Endothelial cell (in vitro differentiated cells): Measurements from ENCODE around the gene GPRIN2. TPM values are rescaled to one million over a fixed set of nuclear protein-coding genes. Genes with fewer than 3 reads are reported as not detected.

Source experiments
- DNase-seq: peaks from one replicate; pipeline ENCODE4 v3.0.0; 2021; ENCODE audit warnings: low spot score
- H3K27ac Mint-ChIP-seq: one replicate; pipeline ENCODE4 v1.8.0; 2021; ENCODE audit warnings: mixed read lengths, inconsistent platforms; ENCODE audit not compliant: unreplicated experiment
- H3K27me3 Mint-ChIP-seq: one replicate; pipeline ENCODE4 v1.8.0; 2021; ENCODE audit warnings: mild to moderate bottlenecking, moderate library complexity, mixed read lengths, inconsistent platforms; ENCODE audit not compliant: unreplicated experiment
- H3K36me3 Mint-ChIP-seq: one replicate; pipeline ENCODE4 v1.8.0; 2021; ENCODE audit warnings: mild to moderate bottlenecking, low read depth, mixed read lengths, inconsistent platforms; ENCODE audit not compliant: unreplicated experiment
- H3K4me1 Mint-ChIP-seq: one replicate; pipeline ENCODE4 v1.8.0; 2021; ENCODE audit warnings: mild to moderate bottlenecking, mixed read lengths, inconsistent platforms; ENCODE audit not compliant: unreplicated experiment
- H3K4me3 Mint-ChIP-seq: one replicate; pipeline ENCODE4 v1.8.0; 2021; ENCODE audit warnings: mild to moderate bottlenecking, mixed read lengths, inconsistent platforms; ENCODE audit not compliant: unreplicated experiment
- H3K9me3 Mint-ChIP-seq: one replicate; pipeline ENCODE4 v1.8.0; 2021; ENCODE audit warnings: mixed read lengths, inconsistent platforms; ENCODE audit not compliant: unreplicated experiment
- CTCF ChIP-seq: fragments of 200-600 bp; sonication (generic); IDR thresholded peaks from one replicate; pipeline ENCODE4 v1.5.0; 2021; ENCODE audit warnings: antibody characterized with exemption; ENCODE audit not compliant: unreplicated experiment
- total RNA-seq: library from RNA; stranded (reverse); fragmentation: NEBNext Ultra II Directional; extraction: Animal tissue kit (Norgen Biotek cat#: 25700); gene quantifications from one replicate; pipeline ENCODE4 v1.2.1, GENCODE V29; 2021; ENCODE audit not compliant: unreplicated experiment

Gene GPRIN2
- total RNA-seq, 1 donor from 2014 or later: 0.31 TPM

- no peaks in the 10 kb centered on the region for H3K36me3 Mint-ChIP-seq
- DNase-seq: no peak
- H3K27ac Mint-ChIP-seq: no peak overlapping the region
These were observed 30.4 kb downstream of the GPRIN2 start for GRCh38 chr10:46525824-46526681.

GRCh38 chr10:46525177-46525823 lies 31.2 kb downstream of the GPRIN2 start:
- TF ChIP-seq CTCF: no peak
- no peak overlapping the region for H3K4me3 Mint-ChIP-seq
- H3K27ac Mint-ChIP-seq: no peak overlapping the region
- no peaks in the 10 kb centered on the region for H3K27me3 Mint-ChIP-seq
- no peaks in the 10 kb centered on the region for H3K4me1 Mint-ChIP-seq
- no peaks in the 10 kb centered on the region for H3K36me3 Mint-ChIP-seq
- no peak for DNase-seq
- no peaks in the 10 kb centered on the region for H3K9me3 Mint-ChIP-seq

More at GRCh38 chr10:46525824-46526681, 30.4 kb downstream of the GPRIN2 start:
- Mint-ChIP-seq H3K27me3 (no peaks in the 10 kb centered on the region), H3K9me3 (no peaks in the 10 kb centered on the region), H3K4me3 (no peak overlapping the region), H3K4me1 (no peaks in the 10 kb centered on the region)
- no peak for TF ChIP-seq CTCF

- Mint-ChIP-seq H3K9me3 (no peaks in the 10 kb centered on the region), H3K27me3 (no peaks in the 10 kb centered on the region), H3K36me3 (no peaks in the 10 kb centered on the region), H3K4me1 (no peaks in the 10 kb centered on the region), H3K4me3 (no peak overlapping the region), H3K27ac (no peak overlapping the region)
- no peak for DNase-seq
- no peak for TF ChIP-seq CTCF
These were observed 31.8 kb downstream of the GPRIN2 start for GRCh38 chr10:46524472-46525176.

GRCh38 chr10:46523962-46524471 lies 32.4 kb downstream of the GPRIN2 start:
- TF ChIP-seq CTCF: no peak
- no peak overlapping the region for H3K27ac Mint-ChIP-seq
- no peak for DNase-seq
- no peaks in the 10 kb centered on the region for H3K4me1 Mint-ChIP-seq
- H3K4me3 Mint-ChIP-seq: no peak overlapping the region
- H3K36me3 Mint-ChIP-seq: no peaks in the 10 kb centered on the region
- H3K27me3 Mint-ChIP-seq: no peaks in the 10 kb centered on the region
- H3K9me3 Mint-ChIP-seq: no peaks in the 10 kb centered on the region
